Superior temporal gyrus (tissue), 1 donor: ENCODE data around the gene SLC7A14.
A peak's percentile ranks its signal among the peaks of the same experiment; 100 is the strongest.

Experiments
- DNase-seq: peaks from one replicate; pipeline ENCODE4 v3.0.0-alpha.2; 2016; ENCODE audit errors: extremely low spot score

SLC7A14 gene

DNA sequence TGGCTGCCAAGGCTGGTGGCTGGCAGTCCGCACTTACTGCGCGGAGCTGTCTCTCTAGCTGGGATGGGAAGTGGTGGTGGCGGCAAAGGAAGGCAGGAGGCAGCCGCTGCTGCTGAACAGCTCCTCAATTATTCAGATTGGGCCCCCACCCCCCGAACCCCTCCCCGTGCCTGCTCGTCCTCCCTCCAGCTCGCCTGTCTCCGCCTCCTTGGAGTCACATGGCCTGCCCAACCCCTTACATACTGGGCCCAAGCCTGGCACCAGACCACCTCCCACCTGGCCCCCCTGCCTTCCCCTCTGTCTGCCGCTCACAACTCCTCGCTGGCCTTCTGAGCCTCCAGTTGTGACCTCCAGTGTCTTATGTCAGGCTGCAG is at the start of gene SLC7A14:
Gene SLC7A14 (minus strand): TSS at position 139 of the 374 bp plus-strand sequence. CDS start 59,139 bp downstream, outside the sequence.
- DNase-seq, result peak; percentile 42

DNA sequence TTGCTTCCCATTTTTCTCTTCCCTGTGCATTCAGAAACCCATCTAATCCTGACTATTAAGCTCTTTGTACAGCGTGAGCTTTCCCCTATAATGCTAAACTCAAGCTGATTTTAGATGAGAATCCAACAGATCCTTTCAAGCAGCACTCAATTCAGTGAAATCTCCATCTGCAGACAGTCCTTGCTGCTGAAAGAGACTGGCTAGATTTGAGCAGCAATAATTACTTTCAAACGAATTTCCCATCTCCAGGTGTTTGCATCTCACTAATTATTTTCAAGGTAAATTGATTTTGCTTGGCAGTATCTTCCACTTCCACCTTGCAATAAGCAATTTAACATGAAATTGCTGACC is 49.5 kb upstream of the SLC7A14 start:
- DNase-seq, result no peak

DNA sequence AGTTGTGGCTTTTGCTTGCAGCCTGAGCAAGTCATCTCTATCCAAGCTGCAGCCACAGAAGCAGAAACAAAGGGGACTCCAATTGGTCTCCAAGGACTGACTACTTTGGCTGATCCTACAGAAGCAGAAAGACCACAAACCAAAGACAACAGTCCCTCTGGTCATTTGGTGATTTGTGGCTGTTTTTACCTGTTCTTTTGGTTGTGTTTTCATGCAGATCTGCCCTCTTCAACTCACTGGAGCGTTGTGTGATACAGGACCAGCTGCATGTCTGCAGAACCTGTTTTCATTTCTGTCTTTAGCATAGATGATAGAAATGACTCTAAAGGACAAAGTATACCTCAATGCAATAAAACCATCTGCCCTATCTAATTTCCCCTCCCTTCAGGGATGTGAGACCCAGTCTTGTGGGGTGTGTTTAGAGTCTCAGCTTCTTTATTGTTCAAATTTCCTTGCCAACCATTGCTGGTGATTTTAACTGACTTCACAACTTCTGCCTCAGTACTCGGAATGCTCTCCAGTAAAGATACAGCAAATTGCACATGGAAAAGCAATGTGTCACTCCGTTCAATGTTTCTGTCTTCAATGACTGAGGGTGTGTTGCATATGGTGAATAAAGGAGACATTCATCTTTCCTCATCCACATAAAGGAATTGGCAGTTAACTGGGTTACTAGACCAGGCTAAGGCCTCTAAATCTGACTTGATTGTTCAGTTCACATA is 48.9 kb upstream of the SLC7A14 start:
- DNase-seq, result no peak

DNA sequence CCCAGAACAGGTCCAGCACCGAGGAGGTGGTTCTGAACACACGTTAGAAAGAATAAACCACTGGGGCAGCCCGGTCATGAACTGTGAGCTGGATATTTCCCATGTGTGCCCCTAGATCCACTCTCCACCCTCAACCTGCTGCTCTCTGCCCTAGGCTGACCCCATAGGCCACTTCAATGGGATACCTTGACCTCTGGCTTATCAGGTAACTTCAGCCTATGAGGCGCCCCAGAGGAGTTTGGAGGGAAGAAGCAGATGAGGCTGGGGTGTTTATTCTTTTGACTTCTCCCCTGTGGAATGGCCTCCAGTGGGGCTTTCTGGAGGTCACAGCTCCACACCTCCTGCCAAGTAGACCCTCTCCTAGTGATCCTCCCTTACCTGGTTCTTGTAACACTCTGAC is 47.7 kb upstream of the SLC7A14 start:
- no peak for DNase-seq

DNA sequence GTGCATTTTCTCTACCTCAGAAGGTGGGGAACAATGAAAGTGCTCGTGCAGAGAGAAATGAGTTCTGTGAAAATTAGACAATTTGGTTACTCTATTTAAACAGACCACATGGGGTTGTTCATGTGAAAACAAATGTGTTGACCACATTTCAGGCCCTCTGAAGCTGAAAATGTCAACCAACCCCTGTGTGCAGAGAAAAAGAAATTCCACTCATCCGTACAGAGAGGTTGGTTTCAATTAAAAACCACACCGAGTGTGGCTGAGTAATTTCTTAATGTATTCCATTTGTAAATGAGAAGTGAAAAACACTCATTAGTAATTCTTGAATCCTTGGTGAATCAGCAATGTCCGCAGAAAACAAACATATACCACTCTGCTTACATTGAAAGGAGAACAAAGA is 46.9 kb upstream of the SLC7A14 start:
- no peak for DNase-seq

DNA sequence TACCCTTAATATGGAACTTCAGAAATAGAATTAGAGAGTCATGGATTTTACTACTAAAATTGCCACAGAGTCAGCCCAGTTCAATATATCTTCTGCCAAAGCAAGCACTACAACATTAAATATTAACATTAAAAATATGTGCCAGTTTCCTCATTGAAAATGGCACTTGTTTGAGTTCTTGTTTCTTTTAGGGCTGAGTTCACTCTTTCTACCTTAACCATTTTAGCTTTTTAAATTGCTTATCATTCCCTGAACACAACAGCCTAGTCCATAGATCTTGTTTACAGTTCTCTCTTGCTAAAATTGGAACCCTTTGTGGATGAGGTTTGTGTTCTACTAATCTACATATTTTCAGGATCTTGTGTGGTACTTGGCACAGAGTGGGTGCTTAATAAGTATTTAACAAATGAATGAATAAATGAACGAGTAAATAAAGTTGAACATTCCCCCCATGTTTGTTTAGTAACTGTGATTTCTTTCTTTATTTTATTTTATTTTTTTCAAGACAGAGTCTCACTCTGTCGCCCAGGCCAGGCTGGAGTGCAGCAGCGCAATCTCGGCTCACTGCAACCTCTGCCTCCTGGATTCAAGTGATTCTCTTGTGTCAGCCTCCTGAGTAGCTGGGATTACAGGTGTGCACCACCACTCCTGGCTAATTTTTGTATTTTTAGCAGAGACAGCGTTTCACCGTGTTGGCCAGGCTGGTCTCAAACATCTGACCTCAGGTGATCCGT is 46.0 kb upstream of the SLC7A14 start:
- no peak for DNase-seq

DNA sequence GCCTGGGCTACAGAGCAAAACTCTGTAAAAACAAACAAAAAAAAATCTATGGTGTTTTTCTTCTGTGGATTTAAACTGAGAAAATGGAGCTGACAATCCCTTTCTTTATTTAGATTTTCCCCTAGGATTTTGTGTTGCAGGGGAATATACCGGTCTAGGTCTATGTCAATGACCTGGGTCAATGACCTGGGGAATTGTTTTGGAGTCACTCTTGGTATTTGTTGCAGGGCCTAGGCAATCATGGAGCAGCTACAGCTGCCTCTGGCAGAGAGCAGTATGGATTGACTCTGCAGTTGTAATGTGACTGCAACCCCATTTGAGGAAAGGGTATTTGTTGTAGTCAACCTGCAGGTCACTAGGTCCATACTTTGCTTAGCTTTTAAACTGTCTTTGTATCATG is 37.6 kb upstream of the SLC7A14 start:
- peak; percentile 17 for DNase-seq

DNA sequence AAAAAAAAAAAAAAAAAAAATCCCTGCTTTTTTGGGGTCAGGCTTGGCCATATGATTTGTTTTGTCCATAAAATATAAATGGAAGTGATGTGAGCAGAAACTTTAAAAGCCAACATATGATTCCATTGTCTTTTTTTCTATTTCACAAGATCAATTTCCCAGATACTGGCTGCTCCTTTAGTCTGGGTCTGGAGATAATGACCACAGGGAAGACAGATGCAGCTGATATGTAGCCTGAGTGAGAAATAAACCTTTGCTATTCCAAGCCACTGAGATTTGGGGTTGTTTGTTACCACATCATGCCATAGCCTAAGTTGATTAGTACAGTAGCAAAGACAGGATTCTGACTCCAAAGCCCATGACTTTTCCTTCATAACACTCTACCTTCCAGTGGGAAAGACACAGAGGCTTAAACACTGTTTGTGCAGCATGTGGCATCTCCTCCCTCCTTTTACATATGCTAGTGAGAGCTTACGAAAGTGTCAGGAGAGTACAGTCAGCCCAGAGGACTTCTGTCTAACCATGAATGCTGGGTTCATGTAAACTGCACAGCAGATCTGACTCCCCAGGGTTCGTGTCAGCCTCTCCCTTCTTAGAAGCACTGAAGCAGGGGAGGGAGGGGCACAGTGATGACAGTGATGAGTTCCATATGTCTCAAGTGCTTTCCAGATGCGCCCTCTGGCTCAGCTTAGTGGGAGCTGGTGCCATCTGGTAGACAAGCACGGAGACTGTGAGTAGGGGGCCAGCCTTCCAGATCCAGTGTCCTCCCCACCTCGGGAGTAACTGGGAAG is 36.7 kb upstream of the SLC7A14 start:
- peak; percentile 79 for DNase-seq

DNA sequence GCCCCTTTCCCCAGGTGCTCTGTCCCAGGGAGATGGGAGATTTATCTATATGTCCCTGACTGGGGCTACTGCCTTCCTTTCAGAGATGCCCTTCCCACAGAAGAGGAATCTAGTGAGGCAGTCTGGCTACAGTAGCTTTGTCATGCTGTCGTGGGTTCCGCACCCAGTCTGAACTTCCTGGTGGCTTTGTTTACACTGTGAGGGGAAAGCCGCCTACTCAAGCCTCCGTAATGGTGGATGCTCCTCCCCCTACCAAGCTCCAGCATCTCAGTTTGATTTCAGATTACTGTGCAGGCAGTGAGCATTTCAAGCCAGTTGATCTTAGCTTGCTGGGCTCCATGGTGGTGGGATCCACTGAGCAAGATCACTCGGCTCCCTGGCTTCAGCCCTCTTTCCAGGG is 35.4 kb upstream of the SLC7A14 start:
- no peak for DNase-seq

DNA sequence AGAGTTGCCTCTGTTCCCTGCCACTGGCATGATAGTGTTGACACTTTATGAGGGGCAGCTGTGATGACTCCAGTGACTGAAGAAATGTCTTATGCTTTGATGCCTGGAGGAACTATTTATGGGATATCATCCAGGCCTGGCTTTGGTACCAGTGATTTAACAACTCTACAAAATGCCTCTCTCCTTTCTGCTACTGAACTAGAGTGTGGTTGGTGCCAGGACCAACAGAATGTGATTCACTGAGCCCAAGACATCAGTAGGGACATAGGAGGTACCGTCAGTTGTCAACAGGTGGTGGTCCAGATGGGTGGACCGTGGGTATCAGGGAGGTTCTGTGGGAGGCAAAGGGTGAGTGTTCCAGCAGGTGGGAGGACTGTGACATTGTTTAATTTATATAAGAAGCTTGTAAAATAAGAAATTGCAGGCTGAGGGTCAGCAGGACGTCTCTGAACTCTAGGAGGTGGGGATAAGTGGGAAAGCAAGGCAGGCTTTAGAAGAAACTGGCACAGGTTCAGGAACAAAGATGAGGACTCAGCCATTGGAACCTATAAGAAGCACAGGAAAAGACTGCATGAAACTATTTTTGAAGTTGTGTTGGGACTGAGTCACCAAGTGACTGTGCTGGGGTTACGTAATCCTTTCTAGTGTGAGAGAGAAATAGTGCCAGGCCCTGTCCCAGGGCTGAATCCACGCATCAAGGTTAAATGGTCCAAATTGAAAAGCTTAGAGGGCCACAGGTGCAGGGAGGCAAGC is 28.5 kb upstream of the SLC7A14 start:
- DNase-seq, result peak; percentile 78

DNA sequence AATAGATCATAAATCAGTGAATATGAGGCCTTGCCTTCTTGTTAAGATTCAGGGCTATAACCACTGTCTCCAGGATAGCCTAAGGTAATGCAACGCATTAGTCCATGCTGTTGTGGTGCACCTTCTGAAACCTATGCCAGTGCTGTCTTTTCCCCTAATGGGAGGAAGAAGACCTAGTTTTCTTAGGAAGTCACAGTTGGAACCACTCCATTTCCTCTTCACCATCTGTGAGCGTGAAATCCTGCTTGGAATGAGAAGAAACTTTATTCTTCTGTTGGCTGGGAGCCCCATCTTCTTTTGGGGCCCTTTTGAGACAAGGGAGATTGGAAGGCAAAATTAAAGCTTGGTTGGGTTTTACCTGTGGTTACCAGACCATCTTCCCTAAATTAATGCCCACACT is 25.9 kb upstream of the SLC7A14 start:
- no peak for DNase-seq

DNA sequence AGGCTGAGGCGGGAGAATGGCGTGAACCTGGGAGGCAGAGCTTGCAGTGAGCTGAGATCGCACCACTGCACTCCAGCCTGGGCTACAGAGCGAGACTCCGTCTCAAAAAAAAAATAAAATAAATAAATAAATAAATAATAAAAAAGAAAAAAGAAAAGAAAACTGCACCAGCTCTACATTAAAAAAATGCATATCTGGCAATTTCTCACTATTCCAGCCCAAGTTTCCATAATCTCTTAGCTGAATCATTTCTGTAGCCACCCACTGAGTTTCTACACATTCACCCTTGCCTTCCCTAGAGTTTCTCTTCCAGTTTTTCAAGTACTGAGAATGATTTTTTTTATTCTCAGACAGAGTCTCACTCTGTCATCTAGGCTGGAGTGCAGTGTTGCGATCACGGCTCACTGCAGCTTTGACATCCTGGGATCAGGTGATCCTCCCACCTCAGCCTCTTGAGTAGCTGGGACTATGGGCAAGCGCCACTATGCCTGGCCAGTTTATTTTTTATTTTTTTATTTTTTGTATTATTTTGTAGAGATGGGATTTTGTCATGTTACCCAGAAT is 24.5 kb upstream of the SLC7A14 start:
- no peak for DNase-seq

DNA sequence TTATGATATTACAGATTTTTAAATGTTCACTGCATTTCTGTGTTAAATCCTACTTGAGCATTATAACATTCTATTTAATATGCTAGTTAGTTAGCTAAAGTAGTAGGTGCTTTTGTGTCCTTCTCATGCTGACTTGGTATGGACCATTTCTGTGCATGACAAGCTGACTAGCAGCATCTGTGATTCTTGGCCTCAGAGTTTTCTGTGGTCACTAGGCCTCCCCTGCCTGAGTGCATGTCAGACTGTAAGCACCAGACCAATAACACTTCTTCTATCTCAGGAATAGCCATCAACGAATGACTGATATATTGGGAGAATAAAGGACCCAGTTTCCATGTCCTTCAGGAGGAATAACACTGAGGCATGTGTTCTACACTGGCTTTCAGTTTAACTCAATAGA is 22.6 kb upstream of the SLC7A14 start:
- no peak for DNase-seq

DNA sequence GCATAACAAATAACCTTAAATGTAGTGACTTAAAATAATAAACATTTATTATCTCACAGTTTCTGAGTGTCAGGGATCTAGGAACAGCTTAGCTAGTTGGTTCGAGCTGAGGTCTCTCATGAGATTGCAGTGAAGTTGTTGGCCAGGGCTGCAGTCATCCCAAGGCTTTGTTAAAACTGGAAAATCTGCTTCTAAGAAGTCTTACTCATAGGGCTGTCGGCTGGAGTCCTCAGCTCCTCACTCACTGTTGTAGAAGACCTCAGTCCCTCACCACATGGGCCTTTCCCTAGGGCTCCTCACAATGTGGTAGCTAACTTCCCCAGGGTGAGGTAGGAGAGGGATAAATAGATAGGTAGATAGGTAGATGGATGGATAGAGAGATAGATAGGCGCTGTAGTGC is 20.8 kb upstream of the SLC7A14 start:
- DNase-seq, result no peak

DNA sequence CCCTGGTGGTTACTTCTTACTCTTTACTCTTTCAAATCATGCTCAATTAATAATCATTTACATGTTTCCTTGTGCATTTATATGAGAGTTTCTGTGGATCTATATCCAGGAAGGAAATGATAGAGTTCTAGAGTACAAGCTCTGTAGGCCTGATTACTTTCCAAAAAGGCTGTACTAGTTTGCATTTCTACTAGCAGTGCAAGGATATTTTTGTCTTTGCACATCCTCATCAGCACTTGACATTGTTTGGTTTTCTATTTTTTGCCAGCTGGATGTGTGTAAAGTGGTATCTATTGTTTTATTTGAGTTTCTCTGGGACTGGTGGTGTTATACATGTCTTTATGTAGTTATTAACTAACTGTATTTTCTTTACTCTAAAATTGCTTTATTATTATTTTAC is 19.6 kb upstream of the SLC7A14 start:
- DNase-seq, result no peak

DNA sequence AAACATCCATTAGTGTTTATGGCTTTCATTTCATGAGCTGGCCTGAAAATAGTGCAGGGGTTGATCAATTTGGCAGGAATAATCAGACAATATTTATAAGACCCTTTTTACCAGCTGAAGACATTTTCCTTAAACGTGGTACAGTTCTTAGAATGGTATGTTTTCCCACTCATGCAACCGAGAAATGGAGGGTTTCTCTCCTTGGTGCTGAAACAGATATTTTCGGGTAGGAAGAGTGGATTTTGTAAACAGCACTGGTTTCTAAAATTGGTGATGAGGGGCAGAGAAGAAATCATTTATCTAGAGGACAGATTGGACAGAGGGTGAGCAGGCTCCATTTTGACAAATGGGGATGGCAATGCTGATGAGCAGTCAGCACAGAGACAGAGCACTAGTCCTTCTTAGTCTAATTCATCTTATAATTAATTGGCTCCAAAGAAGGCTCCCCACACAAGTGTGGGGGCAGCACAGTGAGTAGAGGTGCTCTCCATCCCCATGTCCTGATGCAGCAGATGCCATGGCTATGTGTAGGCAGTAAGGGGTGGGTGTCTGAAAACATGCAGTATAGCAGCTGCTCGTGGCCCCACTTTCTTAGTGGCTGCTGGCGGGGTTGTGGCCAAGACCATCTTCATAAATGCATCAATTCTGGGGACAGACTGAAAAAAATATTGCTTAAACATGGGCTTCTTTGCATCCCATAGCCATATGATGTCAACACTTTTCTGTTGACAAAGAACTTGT is 18.1 kb upstream of the SLC7A14 start:
- DNase-seq, result no peak

DNA sequence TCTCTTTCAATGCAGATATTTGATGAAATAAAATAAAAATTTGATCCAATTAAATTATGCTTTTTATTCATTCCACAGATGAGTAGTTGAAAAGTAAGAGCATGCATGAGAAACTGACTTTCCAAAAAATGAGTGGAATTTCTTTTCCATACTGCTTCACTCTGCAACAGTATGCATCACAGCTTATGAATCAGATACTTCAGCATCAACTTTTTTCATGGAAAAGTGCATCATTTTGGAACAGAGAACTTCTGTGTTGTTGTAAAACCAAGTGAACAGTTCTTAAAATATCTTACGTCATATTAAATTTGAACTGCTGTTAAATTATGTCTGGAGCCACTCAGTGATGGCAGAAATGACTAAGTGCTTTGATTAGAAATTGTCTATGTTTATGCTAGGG is 16.7 kb upstream of the SLC7A14 start:
- no peak for DNase-seq

DNA sequence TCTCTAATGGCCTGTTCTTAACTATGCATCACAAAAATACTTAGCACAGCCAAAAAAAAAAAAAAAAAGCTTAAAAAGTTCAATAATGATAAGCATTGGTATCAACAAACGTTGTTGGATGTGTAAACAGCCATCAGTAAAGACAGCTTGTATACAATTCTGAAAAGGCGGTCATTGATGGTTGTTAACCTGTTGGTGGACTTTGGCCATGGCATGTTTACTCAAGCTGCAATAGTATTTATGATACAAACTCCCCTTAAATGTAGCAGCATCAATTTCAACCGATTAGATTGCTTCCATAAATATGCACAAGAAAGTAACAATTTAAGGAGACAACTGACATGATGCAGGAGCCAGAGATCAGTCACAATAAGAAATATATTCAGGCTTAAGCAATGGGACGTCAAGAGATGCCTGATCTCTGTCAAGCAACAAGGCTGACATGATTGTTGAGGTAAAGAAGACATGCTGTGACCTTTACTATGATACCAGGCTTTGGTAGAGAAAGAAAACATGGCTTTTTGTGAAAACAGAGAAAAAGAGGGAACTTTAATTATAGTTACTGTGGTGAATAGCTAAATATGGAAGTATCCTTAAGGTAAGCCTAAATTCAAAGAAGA is 14.2 kb upstream of the SLC7A14 start:
- no peak for DNase-seq

DNA sequence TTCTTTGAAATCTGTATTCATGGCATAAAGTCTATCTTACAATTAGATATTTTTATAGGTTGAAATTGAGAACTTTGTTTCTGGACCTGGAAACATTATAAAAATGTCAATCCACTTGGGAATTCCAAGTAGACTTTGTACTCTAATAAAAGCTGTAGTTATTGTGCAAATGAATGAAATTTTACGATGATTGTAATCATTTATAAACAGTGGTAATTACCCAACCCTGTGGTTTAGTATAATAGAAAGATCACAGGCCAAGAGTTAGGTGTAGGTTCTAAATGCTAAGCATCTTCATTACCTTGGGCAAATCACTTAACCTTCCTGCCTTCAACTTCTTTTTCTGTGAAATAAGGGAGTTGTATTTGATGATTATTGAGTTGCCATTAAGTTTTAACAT is 13.2 kb upstream of the SLC7A14 start:
- no peak for DNase-seq

DNA sequence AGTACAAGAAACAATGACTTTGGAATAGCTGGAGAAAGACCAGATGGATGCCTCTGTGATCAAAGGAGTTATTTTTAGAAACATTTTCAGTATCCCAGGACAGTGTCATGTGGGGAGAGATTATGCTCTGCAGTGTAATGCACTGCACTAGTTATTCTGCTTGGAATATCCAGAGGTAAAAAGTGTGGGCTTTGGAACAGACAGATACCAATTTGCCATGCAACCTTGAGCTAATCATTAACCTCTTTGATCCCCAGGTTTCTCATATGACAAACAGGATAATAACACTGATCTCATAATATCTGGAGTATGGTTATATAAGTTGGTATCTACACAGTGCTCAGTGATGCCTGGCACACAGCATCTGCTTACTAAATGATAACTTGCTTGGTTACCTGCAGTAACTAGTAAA is 12.2 kb upstream of the SLC7A14 start:
- peak; percentile 75 for DNase-seq

DNA sequence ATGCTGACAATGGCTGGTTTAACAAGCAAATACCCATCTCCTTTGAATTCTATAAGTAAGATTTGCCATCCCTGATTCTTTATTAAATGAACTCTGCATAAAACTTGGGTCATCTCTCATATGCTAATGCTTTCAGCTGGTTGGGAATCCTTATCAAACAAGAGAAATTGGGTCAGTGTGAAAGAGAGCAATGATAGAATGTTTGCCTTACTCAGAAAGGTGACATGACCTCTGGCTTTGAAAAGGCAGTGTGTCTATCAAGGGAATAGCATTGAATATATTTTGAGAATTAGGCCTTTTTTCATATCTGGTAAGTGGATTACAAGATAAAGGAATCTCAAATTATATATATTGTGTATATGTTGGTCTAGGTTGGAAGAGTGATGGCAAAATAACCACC is 8.7 kb upstream of the SLC7A14 start:
- DNase-seq, result no peak
